ENCODE measurements around the gene SFPQ.
A peak's percentile ranks its signal among the peaks of the same experiment; 100 is the strongest.
"Not testable (repeated sequence)": the region's sequence is repeated elsewhere in the genome, so short reads cannot be mapped to it uniquely, and the experiment has no call there.

SFPQ gene, protein sequence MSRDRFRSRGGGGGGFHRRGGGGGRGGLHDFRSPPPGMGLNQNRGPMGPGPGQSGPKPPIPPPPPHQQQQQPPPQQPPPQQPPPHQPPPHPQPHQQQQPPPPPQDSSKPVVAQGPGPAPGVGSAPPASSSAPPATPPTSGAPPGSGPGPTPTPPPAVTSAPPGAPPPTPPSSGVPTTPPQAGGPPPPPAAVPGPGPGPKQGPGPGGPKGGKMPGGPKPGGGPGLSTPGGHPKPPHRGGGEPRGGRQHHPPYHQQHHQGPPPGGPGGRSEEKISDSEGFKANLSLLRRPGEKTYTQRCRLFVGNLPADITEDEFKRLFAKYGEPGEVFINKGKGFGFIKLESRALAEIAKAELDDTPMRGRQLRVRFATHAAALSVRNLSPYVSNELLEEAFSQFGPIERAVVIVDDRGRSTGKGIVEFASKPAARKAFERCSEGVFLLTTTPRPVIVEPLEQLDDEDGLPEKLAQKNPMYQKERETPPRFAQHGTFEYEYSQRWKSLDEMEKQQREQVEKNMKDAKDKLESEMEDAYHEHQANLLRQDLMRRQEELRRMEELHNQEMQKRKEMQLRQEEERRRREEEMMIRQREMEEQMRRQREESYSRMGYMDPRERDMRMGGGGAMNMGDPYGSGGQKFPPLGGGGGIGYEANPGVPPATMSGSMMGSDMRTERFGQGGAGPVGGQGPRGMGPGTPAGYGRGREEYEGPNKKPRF

DNA sequence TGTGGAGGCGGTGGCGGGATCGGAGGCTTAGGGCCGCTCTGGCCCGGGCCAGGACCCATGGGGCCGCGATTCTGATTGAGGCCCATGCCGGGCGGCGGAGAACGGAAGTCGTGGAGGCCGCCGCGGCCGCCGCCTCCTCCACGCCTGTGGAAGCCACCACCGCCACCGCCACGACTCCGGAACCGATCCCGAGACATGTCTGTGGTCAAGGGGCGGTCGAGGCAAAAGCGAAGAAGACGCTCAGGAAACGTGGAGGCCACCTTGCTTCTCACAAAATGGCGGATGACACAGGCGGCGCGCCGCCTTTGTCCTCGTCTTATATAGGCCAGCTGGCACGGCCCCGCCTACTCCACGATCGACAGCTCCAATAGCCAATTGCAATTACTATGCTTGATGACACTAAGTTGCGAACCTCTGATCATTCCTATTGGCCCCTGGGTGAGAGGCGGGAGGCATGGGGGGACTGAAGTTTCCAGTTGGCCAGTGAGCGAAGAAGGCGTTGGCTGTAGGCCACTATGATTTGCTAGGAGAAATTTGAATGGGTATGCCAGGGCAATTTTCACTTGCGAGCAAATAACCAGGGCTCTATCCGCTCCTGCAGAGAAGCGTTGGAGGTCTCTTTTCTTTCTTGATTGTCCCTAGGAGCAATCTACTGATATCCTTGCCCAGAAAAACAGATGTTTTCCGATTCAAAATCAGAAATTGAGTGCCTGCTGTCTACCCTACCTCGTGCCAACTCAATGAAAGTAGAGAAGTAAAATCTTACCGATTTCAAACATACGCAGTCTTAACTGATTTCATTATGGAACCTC, at the start of gene SFPQ:
Gene SFPQ (minus strand): TSS at position 293 of the 812 bp plus-strand sequence. CDS start 96 bp downstream, at position 197.
- DNase-seq: peak; percentile 95

DNA sequence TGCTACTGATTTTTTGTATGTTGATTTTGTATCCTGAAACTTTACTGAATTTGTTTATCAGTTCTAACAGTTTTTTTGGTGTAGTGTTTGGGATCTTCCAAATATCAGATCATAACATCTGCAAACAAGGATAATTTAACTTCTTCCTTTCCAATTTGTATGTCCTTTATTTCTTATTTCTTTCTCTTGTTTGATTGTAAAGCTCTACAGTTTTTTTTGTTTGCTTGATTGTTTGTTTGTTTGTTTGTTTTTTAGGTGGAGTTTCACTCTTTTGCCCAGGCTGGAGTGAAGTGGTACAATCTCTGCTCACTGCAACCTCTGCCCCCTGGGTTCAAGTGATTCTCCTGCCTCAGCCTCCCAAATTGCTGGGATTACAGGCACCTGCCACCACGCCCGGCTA, 43.8 kb upstream of the SFPQ start:
- not testable (repeated sequence) for DNase-seq

DNA sequence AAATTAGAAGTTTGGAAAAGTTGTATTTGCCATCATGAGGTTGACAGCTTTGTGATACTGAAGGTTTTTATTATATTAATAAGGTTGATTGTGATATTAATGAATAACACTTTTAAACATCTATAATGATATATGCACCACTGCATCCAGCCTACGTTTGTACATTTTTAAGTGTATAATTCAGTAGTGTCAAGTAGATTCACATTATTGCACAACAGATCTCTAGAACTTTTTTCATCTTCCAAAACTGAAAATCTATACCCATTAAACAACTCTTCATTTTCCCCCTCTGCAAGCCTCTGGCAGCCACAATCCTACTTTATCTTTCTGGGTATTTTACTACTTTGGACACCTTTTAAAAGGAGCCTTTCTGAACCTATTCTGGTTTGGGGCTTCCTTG, 38.3 kb upstream of the SFPQ start:
- DNase-seq: no peak

DNA sequence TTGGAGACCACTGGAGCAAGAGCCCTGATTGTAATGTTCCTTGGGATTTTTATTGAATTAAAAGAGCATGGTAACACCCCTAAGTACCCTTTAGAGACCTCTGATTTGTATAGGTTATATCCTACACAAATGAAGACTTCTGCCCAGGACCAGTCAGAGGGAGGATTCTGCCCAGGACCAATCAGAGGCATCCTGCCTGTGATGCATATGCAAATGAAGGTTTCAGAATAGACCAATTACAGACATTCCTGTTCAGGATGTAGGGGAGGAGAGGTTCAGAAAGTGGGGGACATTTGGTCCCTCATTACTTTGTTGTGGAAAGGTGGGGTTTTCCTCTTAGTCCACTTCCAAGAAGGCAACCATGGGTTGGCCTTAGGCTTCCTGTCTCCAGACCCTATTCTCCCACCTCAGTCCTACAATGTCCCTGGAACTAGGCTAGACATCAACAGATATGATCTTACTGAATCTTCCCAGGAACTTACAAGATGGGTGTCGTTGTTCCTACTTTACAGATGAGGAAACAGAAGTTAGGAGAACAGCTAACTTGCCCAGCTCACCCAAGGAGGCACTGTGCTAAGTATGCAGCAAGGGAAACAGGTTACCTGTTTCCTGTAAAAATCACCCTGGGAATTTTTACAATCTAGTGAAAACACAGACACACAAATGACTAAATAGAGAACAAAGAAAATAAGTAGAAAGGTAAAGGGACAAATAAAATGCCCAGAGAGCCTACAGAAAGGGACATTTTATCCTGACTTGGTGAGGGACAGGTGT, 36.8 kb upstream of the SFPQ start:
- DNase-seq: no peak

DNA sequence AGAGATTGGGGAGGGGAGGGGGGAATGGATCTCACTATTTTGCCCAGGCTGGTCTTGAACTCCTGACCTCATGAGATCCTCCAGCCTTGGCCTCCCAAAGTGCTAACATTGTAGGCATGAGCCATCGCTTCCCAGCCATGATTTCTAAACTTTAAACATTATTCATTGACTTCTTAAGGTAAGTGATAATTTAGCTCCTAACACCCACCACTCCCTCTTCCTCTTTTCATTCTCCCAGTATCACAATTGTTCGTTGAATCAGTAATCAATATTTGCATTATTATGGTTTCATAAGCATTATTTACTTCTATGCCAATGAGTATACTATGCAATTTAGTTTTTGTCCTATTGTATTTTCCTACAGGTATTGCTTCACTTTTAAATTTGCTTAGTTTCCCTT, 33.6 kb upstream of the SFPQ start:
- DNase-seq: no peak

DNA sequence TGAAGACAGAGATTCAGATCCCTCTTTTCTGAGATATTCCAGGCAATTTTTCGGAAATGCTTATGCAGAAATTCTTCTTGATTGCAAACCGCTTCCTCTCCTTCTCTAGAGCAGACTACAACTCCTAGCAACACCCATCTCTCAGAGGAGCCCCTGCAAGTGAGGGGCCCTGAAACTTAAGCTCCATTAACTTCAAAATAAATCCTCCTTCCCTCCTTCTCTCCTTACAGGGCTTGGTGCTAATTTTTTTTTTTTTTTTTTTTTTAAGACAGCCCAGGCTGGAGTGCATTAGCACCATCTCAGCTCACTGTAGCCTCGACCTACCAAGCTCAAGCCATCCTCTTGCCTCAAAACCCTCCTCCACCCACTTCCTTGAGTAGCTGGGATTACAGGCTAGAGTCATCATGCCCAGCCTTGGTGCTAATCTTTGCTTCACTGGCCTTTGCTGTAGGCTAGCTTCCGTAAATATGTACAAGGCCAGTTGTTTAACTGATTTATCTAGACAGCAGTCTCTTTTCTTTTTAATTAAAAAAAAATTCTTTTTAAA, 30.2 kb upstream of the SFPQ start:
- DNase-seq: no peak

DNA sequence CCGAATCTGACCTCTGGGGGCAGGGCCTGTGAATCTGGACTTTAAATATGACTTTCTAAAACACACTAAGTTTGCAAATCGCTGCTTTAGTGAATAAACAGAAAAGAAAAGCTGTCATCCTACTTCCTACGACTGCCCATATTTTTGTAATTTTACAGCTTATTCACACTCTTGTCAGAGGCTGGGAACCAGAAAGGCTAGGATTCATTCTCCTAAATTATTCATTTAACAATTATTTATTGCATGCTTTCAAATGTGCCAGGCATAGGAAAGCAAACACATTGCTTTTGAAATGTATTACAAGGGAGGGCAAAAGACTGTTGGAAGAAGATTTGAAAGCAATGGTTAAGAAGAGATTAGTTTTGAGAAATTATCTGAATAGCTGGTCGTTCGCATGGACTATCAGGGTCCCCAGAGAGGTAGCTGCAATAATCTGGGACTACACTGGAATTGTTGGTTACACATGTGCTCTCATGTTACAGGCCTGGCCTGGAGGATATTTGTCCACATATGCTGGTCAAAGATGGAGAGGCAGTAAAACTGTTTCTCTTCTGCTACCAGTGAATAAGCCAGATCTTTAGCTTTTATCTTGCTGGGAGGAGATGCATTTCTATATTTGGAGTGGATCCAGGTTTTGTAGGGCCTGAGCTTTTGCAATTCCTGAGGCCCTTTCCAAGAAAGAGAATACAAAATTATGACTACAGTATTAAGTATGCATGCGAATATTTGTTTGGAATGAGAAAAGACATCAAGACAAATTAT, 29.6 kb upstream of the SFPQ start:
- no peak for DNase-seq

DNA sequence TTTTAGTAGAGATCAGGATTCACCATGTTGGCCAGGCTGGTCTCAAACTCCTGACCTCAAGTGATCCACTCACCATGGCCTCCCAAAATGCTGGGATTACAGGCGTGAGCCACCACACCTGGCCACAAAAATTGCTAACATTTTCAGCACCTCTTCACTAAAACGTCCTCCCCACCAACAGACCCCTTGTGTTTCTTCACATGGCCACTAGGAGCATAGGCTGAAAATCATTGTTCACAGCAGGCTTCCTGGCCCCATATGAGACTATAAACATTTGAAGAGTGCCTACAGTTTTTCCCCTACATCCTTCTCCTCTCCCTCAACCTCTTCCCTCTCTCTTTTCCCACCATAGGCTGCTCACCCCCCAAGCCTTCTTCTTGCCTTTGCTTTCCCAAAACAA, 28.0 kb upstream of the SFPQ start:
- no peak for DNase-seq

DNA sequence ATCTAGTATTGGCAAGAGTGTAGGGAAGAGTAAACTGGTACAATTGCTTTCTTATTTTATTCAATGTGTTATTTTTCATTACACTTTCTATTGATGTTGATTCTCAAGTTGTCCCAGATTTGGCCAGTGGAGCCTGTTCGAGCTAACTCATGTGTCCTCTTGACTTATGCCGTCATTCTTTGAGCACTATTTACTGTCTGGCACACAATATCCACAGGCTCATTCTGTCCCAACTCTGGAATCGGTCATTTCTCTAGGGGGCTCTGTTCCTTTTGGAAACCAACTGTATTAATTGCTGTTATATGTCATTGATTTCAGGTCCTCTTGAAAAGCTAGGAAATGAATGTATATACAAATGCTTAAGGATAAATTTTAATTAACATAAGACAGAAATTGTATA, 22.4 kb upstream of the SFPQ start:
- no peak for DNase-seq

DNA sequence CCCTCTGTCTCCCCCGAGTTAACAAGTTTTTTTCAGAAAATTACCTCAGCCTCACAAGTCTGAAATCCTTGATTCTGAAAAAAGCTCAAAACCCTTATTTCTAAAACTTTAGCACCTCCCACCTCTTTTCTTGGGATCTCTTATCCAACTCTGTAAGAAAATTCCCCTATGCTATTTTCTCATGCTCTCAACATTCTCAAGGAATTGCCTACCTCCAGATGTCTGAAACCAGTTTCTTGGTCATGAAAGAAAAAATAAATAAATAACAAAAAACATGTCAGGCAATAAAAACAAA, 18.1 kb upstream of the SFPQ start:
- no peak for DNase-seq

DNA sequence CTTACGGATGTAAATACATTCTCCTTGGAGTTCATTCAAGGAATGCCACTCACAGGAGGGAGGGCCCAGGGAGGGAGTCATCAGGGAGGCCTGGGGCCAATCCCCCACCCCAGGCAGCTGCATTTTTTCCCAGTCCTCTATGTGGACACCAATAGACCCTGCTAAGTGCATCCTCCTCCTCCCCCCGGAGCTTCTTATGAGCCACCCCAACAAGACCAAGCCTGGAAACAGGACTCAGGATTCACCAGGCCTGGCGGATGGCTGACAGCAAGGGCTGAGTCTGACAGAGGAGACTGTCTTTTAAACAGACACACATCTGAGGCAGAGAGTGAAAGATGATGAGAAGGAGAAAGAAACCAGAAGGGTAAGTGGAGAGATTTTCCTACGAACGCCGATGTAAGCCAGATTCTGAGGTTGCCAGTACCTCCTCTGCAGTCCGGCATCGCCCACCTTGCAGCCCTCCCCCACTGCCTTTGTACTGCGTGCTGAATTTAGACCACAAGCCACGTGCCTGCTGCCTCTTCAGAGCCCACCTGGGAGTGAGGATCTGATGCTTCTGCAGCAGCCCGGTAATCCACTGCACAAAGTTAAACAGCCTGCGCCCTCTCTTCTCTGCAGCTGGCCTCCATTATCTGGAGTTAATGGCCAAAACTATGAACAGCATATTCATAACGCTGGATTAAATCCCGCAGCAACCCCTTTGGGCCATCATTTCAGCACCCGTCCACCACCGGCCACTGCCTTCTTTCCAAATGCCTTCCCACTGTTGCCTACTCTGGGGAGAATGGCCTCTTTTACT, 17.6 kb upstream of the SFPQ start:
- no peak for DNase-seq

DNA sequence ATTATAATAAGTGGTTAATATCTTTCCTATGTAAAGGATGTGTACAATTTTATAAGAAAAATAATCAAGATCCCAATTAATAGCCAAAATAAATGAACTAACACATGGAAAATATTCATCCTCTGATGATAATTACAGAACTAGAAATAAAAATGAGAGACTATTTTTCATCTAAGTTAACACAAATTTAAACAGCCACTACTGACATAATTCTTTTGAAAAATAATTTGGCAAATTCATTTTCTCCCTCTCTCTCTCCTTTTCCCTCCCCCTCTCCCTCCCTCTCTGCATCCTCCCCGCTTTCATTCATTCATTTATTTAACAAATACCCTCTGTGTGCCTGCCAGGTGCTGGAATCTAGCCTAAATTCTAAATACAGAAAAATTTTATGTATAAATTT, 10.3 kb upstream of the SFPQ start:
- no peak for DNase-seq

DNA sequence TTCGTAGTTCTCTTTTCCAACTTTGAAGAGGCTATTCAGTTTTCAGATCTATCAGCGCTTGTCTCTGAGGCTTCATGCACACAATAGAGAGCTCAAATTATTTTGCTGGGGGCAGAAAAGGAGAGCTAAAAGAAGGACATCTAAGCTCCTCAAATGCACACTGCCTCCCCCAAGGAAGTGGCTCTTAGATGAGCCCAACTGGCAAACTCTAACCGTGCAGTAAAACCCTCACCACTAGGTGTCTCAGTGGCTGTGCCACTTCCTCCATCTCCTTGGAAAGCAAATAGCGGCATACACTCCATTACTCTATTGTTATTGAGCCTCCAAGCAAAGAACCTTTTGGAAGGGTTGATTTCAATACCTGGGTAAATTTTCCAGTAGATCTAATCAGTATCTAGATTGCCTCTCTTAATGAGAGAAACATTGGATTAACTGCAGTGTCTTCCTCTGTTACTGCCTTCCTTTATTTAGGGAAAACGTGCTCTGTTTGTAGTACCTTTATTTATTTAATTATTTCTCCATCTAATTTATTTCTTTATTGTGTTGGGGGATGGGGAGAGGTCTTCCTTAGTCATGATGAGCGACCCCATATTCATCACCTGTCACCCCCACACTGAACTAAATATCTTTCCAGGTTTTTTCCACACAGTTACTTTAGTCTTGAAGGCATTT, 9.2 kb upstream of the SFPQ start:
- DNase-seq: peak; percentile 77

DNA sequence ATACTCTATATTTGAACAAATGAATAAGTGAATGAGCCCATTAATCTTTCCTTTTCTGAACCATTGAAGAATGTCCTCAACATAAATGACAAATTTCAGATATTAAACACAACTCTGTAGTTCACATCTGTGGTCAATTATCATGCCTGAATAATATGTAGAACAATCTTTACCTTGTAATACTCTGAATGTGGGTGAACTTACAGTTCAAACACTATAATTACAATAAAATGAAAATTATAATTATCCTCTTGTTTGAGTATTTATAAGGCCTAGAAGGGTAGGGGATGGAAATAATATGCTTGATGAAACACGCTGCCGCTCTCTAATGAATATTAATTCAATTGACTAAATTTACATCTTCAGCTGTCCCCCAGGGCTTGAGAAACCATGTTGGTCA, 8.7 kb upstream of the SFPQ start:
- DNase-seq: no peak

DNA sequence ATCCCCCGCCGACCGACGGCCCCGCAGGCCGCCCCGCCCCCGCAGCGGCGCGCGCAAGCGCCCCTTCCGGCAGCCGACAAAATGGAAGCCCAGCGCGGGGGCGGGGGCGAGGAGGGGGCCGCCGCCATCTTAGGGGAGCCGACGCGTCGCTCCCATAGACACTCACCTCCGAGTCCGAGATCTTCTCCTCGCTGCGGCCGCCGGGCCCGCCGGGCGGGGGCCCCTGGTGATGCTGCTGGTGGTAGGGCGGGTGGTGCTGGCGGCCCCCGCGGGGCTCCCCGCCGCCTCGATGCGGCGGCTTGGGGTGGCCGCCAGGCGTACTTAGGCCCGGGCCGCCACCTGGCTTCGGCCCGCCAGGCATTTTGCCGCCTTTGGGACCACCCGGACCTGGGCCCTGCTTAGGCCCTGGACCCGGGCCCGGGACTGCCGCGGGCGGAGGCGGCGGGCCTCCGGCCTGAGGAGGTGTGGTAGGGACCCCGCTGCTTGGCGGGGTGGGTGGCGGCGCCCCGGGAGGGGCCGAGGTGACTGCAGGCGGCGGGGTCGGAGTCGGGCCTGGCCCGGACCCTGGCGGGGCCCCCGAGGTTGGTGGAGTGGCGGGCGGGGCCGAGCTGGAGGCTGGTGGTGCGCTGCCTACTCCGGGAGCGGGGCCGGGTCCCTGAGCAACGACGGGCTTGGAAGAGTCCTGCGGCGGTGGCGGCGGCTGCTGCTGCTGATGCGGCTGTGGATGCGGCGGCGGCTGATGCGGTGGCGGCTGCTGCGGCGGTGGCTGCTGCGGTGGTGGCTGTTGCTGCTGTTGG, 691 bp downstream of the SFPQ start:
- DNase-seq: peak; percentile 82

DNA sequence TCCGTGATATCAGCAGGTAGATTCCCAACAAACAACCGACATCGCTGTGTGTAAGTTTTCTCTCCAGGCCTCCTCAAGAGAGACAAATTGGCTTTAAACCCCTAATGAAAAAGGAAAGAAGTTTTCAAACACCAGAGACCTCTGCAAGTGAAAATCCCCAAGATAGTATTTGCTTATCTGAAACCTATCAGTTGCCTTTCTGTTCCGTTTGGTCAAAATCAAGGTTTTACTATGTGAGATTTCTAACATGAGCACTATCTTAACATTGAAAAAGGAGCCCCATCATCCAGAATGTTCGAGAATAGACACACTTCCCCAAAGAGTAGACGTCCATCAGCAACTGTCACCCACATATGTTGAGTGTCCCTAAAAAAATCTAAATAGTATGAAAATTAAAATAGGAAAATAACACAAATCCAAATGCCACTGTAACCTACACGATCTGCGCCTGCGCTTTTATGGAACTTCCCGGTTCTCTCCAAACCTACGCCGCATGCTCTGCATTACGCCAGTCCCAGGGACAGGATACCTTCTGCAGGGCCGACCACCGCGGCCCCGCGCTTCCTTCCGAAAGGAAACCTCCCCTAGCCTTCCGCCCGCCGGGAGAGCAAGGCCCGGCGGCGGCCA, 1.4 kb downstream of the SFPQ start:
- DNase-seq: no peak

DNA sequence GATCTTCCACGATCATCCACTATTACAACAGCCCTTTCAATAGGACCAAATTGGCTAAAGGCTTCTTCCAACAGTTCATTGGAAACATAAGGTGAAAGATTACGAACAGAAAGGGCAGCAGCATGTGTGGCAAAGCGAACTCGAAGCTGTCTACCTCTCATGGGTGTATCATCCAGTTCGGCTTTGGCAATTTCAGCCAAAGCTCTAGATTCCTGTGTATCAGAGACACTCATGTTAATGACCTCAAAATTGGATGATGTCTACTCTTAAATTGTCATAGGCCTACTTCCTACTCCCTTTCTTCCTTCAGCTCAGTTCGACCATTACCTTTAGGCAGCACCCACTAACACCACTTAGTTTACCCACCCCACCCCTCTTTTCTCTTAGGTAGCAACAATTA, 2.2 kb downstream of the SFPQ start:
- DNase-seq: no peak

DNA sequence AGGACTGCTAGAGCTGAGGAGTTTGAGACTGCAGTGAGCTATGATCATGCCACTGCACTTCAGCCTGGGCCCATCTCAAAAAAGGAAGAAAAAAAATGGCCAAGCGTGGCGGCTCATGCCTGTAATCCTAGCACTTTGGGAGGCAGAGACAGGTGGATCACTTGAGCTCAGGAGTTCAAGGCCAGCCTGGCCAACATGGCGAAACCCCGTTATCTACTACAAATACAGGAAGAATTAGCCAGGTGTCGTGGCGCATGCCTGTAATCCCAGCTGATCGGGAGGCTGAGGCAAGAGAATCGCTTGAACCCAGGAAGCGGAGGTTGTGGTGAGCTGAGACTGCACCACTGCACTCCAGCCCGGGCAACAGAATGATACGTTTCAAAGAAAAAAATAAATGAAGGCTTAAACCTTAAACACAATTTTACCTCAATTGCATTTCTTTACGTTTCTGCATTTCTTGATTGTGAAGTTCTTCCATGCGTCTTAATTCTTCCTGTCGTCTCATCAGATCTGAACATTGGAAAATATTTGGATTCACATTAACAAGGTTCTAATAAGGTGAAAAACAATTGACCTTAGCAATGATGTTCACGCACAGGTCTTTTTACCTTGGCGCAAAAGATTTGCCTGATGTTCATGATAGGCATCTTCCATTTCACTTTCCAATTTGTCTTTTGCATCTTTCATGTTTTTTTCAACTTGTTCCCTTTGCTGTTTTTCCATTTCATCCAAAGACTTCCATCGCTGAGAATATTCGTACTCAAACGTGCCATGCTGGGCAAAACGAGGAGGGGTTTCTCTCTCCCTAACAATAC, 4.2 kb downstream of the SFPQ start:
- DNase-seq: no peak

All from KG1 (cell line).